HEK293 (cell line): Measurements from ENCODE around the gene TSHZ2.

Source experiments
- PATZ1 ChIP-seq: fragments of 450-650 bp; formaldehyde crosslinking; IDR thresholded peaks from 2 replicates; pipeline ENCODE4 v1.5.1; 2016; ENCODE audit warnings: missing biosample characterization, missing genetic modification characterization
- SCRT2 ChIP-seq: fragments of 450-650 bp; formaldehyde crosslinking; IDR thresholded peaks from 2 replicates; pipeline ENCODE4 v1.5.1; 2016; ENCODE audit warnings: missing biosample characterization, missing genetic modification characterization
- YY2 ChIP-seq: fragments of 450-650 bp; formaldehyde crosslinking; IDR thresholded peaks from 2 replicates; pipeline ENCODE4 v1.5.1; 2016; ENCODE audit warnings: missing biosample characterization, missing genetic modification characterization
- ZNF138 ChIP-seq: fragments of 450-650 bp; formaldehyde crosslinking; IDR thresholded peaks from 2 replicates; pipeline ENCODE4 v1.5.1; 2016; ENCODE audit warnings: missing biosample characterization, missing genetic modification characterization, borderline replicate concordance
- ZNF202 ChIP-seq: fragments of 450-650 bp; formaldehyde crosslinking; IDR thresholded peaks from 2 replicates; pipeline ENCODE4 v1.5.1; 2016; ENCODE audit warnings: missing biosample characterization, missing genetic modification characterization, borderline replicate concordance
- ZNF239 ChIP-seq: fragments of 450-650 bp; formaldehyde crosslinking; IDR thresholded peaks from 2 replicates; pipeline ENCODE4 v1.5.1; 2016; ENCODE audit warnings: missing biosample characterization, missing genetic modification characterization
- ZNF510 ChIP-seq: fragments of 450-650 bp; formaldehyde crosslinking; IDR thresholded peaks from 2 replicates; pipeline ENCODE4 v1.5.1; 2018; ENCODE audit warnings: mild to moderate bottlenecking, missing genetic modification characterization, missing biosample characterization; ENCODE audit not compliant: insufficient replicate concordance
- ZNF747 ChIP-seq: fragments of 450-650 bp; formaldehyde crosslinking; IDR thresholded peaks from 2 replicates; pipeline ENCODE4 v1.5.1; 2016; ENCODE audit warnings: missing biosample characterization, missing genetic modification characterization
- ZNF768 ChIP-seq: fragments of 450-650 bp; formaldehyde crosslinking; IDR thresholded peaks from 2 replicates; pipeline ENCODE4 v1.5.1; 2018; ENCODE audit warnings: missing biosample characterization, mild to moderate bottlenecking, missing genetic modification characterization
- TF ChIP-seq, protein P1 (sequence below): fragments of 450-650 bp; formaldehyde crosslinking; IDR thresholded peaks from 2 replicates; pipeline ENCODE4 v1.5.1; 2016; ENCODE audit warnings: missing biosample characterization, missing genetic modification characterization, low read depth
- TF ChIP-seq, protein P2 (sequence below): fragments of 450-650 bp; formaldehyde crosslinking; IDR thresholded peaks from 2 replicates; pipeline ENCODE4 v1.5.1; 2016; ENCODE audit warnings: missing biosample characterization, missing genetic modification characterization
- TF ChIP-seq, protein P3 (sequence below): fragments of 450-650 bp; formaldehyde crosslinking; IDR thresholded peaks from 2 replicates; pipeline ENCODE4 v1.5.1; 2017; ENCODE audit warnings: missing biosample characterization, mild to moderate bottlenecking, missing genetic modification characterization, moderate library complexity

- TF ChIP-seq ZNF202 (no peak), YY2 (tag by site-specific recombination) (no peak), SCRT2 (tag by site-specific recombination) (no peak), ZNF239 (tag by site-specific recombination) (no peak), PATZ1 (tag by site-specific recombination) (no peak), ZNF138 (tag by site-specific recombination) (no peak), ZNF768 (tag by site-specific recombination) (no peak), ZNF747 (tag by site-specific recombination) (no peak), ZNF510 (tag by site-specific recombination) (no peak)
- TF ChIP-seq, protein P1, sequence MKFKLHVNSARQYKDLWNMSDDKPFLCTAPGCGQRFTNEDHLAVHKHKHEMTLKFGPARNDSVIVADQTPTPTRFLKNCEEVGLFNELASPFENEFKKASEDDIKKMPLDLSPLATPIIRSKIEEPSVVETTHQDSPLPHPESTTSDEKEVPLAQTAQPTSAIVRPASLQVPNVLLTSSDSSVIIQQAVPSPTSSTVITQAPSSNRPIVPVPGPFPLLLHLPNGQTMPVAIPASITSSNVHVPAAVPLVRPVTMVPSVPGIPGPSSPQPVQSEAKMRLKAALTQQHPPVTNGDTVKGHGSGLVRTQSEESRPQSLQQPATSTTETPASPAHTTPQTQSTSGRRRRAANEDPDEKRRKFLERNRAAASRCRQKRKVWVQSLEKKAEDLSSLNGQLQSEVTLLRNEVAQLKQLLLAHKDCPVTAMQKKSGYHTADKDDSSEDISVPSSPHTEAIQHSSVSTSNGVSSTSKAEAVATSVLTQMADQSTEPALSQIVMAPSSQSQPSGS (tag by site-specific recombination), result no peak
- TF ChIP-seq, protein P2, sequence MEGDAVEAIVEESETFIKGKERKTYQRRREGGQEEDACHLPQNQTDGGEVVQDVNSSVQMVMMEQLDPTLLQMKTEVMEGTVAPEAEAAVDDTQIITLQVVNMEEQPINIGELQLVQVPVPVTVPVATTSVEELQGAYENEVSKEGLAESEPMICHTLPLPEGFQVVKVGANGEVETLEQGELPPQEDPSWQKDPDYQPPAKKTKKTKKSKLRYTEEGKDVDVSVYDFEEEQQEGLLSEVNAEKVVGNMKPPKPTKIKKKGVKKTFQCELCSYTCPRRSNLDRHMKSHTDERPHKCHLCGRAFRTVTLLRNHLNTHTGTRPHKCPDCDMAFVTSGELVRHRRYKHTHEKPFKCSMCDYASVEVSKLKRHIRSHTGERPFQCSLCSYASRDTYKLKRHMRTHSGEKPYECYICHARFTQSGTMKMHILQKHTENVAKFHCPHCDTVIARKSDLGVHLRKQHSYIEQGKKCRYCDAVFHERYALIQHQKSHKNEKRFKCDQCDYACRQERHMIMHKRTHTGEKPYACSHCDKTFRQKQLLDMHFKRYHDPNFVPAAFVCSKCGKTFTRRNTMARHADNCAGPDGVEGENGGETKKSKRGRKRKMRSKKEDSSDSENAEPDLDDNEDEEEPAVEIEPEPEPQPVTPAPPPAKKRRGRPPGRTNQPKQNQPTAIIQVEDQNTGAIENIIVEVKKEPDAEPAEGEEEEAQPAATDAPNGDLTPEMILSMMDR, result no peak
- TF ChIP-seq, protein P3, sequence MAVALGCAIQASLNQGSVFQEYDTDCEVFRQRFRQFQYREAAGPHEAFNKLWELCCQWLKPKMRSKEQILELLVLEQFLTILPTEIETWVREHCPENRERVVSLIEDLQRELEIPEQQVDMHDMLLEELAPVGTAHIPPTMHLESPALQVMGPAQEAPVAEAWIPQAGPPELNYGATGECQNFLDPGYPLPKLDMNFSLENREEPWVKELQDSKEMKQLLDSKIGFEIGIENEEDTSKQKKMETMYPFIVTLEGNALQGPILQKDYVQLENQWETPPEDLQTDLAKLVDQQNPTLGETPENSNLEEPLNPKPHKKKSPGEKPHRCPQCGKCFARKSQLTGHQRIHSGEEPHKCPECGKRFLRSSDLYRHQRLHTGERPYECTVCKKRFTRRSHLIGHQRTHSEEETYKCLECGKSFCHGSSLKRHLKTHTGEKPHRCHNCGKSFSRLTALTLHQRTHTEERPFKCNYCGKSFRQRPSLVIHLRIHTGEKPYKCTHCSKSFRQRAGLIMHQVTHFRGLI, result no peak
Measured at GRCh38 chr20:53078761-53079160, 106.6 kb downstream of the TSHZ2 start.
